C4-2B (cell line): Measurements from ENCODE around the gene TPM4.

Source experiments
- H3K27ac ChIP-seq: fragments of 450-650 bp; 2 replicates; pipeline ENCODE4 v1.5.1; 2017
- ZFX ChIP-seq: fragments of 450-650 bp; IDR thresholded peaks from 2 replicates; pipeline ENCODE4 v1.6.1; 2017
- TF ChIP-seq, protein P1 (sequence below): fragments of 450-650 bp; conservative IDR thresholded peaks from 2 replicates; pipeline ENCODE4 v1.5.1; 2017; ENCODE audit warnings: mild to moderate bottlenecking

Gene TPM4

DNA sequence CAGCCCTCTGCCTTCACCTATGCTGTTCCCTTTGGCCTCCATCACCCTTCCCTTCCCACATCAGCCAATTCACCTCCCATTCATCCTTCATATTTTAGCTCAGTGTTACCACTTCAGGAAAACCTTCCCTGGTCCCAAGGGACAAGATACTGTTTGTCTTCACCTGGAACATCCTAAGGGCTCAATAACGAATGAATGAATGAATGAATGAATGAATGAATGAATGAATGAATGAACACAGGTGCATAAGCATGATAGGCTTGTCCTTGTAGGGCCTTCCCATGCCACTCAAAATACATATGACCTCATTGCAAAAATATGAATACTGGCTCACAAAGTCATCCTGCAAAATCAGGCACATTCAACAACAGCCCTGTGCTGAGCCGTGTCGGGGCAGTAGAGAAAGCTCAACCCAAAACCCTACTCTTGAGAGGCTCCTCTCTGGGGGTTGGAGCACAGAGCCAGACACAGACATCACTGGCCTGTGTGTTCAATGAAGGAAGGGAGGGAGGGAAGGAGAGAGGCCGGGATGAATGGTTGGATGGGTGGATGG is 33.7 kb upstream of the TPM4 start:
- H3K27ac ChIP-seq: no peak overlapping the region
- TF ChIP-seq, protein P1, sequence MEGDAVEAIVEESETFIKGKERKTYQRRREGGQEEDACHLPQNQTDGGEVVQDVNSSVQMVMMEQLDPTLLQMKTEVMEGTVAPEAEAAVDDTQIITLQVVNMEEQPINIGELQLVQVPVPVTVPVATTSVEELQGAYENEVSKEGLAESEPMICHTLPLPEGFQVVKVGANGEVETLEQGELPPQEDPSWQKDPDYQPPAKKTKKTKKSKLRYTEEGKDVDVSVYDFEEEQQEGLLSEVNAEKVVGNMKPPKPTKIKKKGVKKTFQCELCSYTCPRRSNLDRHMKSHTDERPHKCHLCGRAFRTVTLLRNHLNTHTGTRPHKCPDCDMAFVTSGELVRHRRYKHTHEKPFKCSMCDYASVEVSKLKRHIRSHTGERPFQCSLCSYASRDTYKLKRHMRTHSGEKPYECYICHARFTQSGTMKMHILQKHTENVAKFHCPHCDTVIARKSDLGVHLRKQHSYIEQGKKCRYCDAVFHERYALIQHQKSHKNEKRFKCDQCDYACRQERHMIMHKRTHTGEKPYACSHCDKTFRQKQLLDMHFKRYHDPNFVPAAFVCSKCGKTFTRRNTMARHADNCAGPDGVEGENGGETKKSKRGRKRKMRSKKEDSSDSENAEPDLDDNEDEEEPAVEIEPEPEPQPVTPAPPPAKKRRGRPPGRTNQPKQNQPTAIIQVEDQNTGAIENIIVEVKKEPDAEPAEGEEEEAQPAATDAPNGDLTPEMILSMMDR: no peak

DNA sequence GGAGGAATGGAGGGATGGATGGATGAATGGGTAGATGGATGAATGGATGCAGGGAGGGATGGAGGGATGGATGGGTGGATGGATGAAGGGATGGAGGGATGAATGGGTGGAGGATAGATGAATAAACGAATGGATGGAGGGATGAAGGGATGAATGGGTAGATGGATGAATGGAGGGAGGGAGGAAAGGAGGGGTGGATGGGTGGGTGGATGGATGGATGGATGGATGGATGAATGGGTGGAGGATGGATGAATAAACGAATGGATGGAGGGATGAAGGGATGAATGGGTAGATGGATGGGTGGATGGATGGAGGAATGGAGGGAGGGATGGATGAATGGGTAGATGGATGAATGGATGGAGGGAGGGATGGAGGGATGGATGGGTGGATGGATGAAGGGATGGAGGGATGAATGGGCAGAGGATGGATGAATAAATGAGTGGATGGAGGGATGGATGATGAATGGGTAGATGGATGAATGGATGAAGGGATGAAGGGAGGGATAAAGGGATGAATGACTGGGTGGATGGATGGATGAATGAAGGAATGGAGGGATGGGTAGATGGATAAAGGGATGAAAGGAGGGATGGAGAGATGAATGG is 33.0 kb upstream of the TPM4 start:
- H3K27ac ChIP-seq: no peak overlapping the region
- TF ChIP-seq ZFX: no peak
- TF ChIP-seq, protein P1: no peak

DNA sequence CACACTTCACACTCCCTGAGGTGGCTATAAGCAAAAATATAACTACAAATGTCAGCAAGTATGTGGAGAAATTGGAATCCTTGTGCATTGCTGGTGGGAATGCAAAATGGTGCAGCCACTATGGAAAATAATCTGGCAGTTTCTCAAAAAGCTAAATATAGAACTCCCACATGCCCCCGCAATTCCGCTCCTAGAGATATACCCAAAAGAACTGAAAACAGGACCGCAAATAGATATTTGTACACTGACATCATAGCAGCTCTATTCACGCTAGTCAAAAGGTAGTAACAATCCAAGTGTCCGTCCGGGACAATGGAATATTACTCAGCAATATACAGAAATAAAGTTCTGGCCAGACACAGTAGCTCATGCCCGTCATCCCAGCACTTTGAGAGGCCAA is 31.5 kb upstream of the TPM4 start:
- H3K27ac ChIP-seq: no peak overlapping the region
- no peak for TF ChIP-seq ZFX
- TF ChIP-seq, protein P1: no peak

DNA sequence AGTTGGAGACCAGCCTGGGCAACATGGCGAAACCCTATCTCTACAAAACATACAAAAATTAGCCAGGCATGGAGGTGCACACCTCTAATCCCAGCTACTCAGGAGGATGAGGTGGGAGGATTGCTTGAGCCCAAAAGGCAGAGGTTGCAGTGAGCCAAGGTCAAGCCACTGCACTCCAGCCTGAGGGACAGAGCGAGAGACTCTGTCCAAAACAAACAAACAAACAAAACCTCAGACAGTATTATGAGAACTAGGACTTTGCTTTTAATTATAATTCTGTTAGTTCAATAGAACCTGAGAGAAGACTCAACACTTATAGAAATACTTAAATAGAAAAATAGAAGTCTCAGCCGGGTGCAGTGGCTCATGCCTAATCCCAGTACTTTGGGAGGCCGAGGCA is 31.1 kb upstream of the TPM4 start:
- H3K27ac ChIP-seq: no peak overlapping the region
- TF ChIP-seq ZFX: no peak
- TF ChIP-seq, protein P1: no peak

DNA sequence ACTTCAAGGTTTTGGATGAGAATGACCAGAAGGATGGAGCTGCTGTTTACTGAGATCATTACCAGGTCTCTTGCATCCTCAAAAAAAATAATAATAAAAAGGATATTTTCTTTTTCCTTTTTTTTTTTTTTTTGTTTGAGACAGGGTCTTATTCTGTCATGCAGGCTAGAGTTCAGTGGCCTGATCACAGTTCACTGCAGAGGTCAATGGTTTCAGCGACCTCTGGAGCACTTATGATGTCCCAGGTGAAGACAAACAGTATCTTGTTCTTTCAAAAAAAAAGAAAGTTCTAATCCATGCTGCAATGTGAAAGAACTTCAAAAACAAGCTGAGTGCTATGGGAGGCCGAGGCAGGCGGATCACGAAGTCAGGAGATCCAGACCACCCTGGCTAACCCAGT is 30.4 kb upstream of the TPM4 start:
- no peak overlapping the region for H3K27ac ChIP-seq
- TF ChIP-seq, protein P1: no peak
- no peak for TF ChIP-seq ZFX

DNA sequence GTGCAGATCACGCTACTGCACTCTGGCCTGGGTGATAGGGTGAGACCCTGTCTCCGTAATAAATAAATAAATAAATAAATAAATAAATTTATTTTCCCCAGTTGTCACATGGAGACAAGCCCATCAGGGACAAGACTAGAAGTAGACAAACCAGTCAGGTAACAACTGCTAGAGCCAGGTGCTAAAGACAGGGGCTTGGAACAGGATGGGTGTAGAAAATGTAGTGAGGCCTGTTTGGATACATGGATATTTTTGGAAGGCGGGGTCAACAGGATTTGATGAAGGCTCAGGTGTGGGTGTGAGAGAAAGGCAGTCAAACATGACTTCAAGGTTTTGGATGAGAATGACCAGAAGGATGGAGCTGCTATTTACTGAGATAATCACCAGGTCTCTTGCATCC is 27.7 kb upstream of the TPM4 start:
- no peak for TF ChIP-seq ZFX
- TF ChIP-seq, protein P1: no peak
- H3K27ac ChIP-seq: no peak overlapping the region

DNA sequence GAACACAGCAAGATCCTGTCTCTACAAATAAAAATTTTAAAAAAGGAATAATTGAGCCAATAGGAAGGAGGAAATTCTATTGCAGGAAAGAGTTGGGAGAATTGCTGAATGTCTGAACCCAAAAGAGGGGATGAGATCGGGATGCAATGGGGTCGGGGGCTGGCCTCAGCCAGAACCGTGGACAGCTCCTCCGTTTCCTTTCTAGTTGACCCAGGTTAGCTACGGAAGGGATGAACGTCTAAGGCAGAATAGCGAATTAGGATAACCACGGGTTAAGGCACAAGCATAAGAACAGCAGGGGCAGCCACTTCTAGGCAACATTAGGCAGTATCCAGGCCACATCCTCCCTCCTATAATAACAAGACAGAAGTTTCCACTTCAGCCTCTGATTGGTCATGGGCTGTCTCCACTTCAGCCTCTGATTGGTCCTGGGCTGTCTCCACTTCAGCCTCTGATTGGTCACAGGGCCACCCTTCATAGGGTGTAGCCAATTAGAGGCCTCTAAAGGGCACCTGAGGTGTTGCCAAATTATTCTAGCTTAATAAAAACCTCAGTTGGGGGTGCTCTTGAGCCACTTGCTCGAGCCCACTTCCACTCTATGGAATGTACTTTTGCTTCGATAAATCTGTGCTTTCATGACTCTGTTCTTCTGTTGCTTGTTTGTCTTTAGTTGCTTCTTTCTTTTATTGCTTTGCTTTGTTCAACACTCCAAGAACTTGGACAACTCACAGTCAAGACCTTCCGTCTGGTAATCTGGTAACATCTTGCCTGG is 24.9 kb upstream of the TPM4 start:
- TF ChIP-seq ZFX: no peak
- TF ChIP-seq, protein P1: no peak

More for the DNA sequence above, 24.9 kb upstream of the TPM4 start:
- H3K27ac ChIP-seq: no peak overlapping the region
